Measurements from ENCODE around the gene ULK3.

ULK3 gene

GRCh38 chr15:74793135-74794028 is 49.6 kb downstream of the ULK3 start:
- H3K4me3 Mint-ChIP-seq: peak overlapping the region; percentile 96

GRCh38 chr15:74792227-74793016 is 50.5 kb downstream of the ULK3 start:
- no peak for DNase-seq (ENCODE audit: low spot score in 2 of 2)
- H3K4me3 Mint-ChIP-seq: peak overlapping the region; percentile 96
- H3K9me3 Mint-ChIP-seq: no peaks in the 10 kb centered on the region
- H3K4me1 Mint-ChIP-seq: peaks cover 92% of the 10 kb centered on the region
- H3K36me3 Mint-ChIP-seq: peaks cover 86% of the 10 kb centered on the region
- H3K27ac Mint-ChIP-seq: peak overlapping the region; percentile 96
- ATAC-seq: no peak

More at GRCh38 chr15:74793135-74794028, 49.6 kb downstream of the ULK3 start:
- DNase-seq (ENCODE audit: low spot score in 2 of 2) (peak in 1 of 2 donors; percentile 74), ATAC-seq (peak; percentile 53)
- Mint-ChIP-seq H3K36me3 (peaks cover 86% of the 10 kb centered on the region), H3K9me3 (no peaks in the 10 kb centered on the region), H3K4me1 (peaks cover 92% of the 10 kb centered on the region), H3K27ac (peak overlapping the region; percentile 96)

GRCh38 chr15:74791667-74792066 is 51.3 kb downstream of the ULK3 start:
- Mint-ChIP-seq H3K27ac (peak overlapping the region; percentile 96), H3K4me3 (peak overlapping the region; percentile 96), H3K4me1 (peaks cover 95% of the 10 kb centered on the region), H3K9me3 (no peaks in the 10 kb centered on the region), H3K36me3 (peaks cover 86% of the 10 kb centered on the region)
- ATAC-seq: no peak
- no peak for DNase-seq (ENCODE audit: low spot score in 2 of 2)

- Mint-ChIP-seq H3K36me3 (peaks cover 85% of the 10 kb centered on the region), H3K9me3 (no peaks in the 10 kb centered on the region), H3K4me3 (peak overlapping the region; percentile 96), H3K27ac (peak overlapping the region; percentile 96), H3K4me1 (peaks cover 94% of the 10 kb centered on the region)
- DNase-seq (ENCODE audit: low spot score in 2 of 2) (no peak), ATAC-seq (no peak)
Measured at GRCh38 chr15:74791007-74791406, 51.9 kb downstream of the ULK3 start.

GRCh38 chr15:74790080-74790916 is 52.7 kb downstream of the ULK3 start:
- Mint-ChIP-seq H3K9me3 (no peaks in the 10 kb centered on the region), H3K4me1 (peaks cover 94% of the 10 kb centered on the region), H3K36me3 (peaks cover 85% of the 10 kb centered on the region)

GRCh38 chr15:74789741-74790079 is 53.2 kb downstream of the ULK3 start:
- no peaks in the 10 kb centered on the region for H3K9me3 Mint-ChIP-seq
- peak overlapping the region; percentile 96 for H3K27ac Mint-ChIP-seq
- no peak for DNase-seq (ENCODE audit: low spot score in 2 of 2)
- H3K36me3 Mint-ChIP-seq: peaks cover 84% of the 10 kb centered on the region
- H3K4me3 Mint-ChIP-seq: peak overlapping the region; percentile 96
- no peak for ATAC-seq
- H3K4me1 Mint-ChIP-seq: peaks cover 94% of the 10 kb centered on the region

More at GRCh38 chr15:74790080-74790916, 52.7 kb downstream of the ULK3 start:
- Mint-ChIP-seq H3K27ac (peak overlapping the region; percentile 96), H3K4me3 (peak overlapping the region; percentile 96)
- DNase-seq (ENCODE audit: low spot score in 2 of 2): peak in 1 of 2 donors; percentile 64
- peak; percentile 6 for ATAC-seq

- Mint-ChIP-seq H3K27ac (peak overlapping the region; percentile 96), H3K4me1 (peaks cover 94% of the 10 kb centered on the region), H3K9me3 (no peaks in the 10 kb centered on the region), H3K4me3 (peak overlapping the region; percentile 96), H3K36me3 (peaks cover 85% of the 10 kb centered on the region)
- DNase-seq (ENCODE audit: low spot score in 2 of 2) (no peak), ATAC-seq (no peak)
Measured at GRCh38 chr15:74789171-74789631, 53.8 kb downstream of the ULK3 start.

GRCh38 chr15:74788683-74789151 is 54.2 kb downstream of the ULK3 start:
- Mint-ChIP-seq H3K4me1 (peaks cover 97% of the 10 kb centered on the region), H3K36me3 (peaks cover 90% of the 10 kb centered on the region), H3K9me3 (no peaks in the 10 kb centered on the region), H3K27ac (peak overlapping the region; percentile 96), H3K4me3 (peak overlapping the region; percentile 96)
- peak; percentile 42 for ATAC-seq
- peak in 1 of 2 donors; percentile 79 for DNase-seq (ENCODE audit: low spot score in 2 of 2)

GRCh38 chr15:74788042-74788682 is 54.8 kb downstream of the ULK3 start:
- DNase-seq (ENCODE audit: low spot score in 2 of 2): no peak
- no peaks in the 10 kb centered on the region for H3K9me3 Mint-ChIP-seq
- peaks cover 97% of the 10 kb centered on the region for H3K4me1 Mint-ChIP-seq
- H3K36me3 Mint-ChIP-seq: peaks cover 91% of the 10 kb centered on the region
- H3K27ac Mint-ChIP-seq: peak overlapping the region; percentile 96
- no peak for ATAC-seq
- H3K4me3 Mint-ChIP-seq: peak overlapping the region; percentile 96

GRCh38 chr15:74787251-74788041 is 55.5 kb downstream of the ULK3 start:
- Mint-ChIP-seq H3K4me1 (peaks cover 90% of the 10 kb centered on the region), H3K4me3 (peak overlapping the region; percentile 96)
- ATAC-seq: peak; percentile 88

GRCh38 chr15:74786551-74787165 is 56.3 kb downstream of the ULK3 start:
- Mint-ChIP-seq H3K36me3 (peaks cover 86% of the 10 kb centered on the region), H3K4me1 (peaks cover 83% of the 10 kb centered on the region), H3K9me3 (no peaks in the 10 kb centered on the region), H3K27ac (peak overlapping the region; percentile 96), H3K4me3 (peak overlapping the region; percentile 96)
- ATAC-seq: no peak
- DNase-seq (ENCODE audit: low spot score in 2 of 2): no peak

More at GRCh38 chr15:74787251-74788041, 55.5 kb downstream of the ULK3 start:
- Mint-ChIP-seq H3K36me3 (peaks cover 93% of the 10 kb centered on the region), H3K27ac (peak overlapping the region; percentile 96), H3K9me3 (no peaks in the 10 kb centered on the region)
- DNase-seq (ENCODE audit: low spot score in 2 of 2): peak; percentile 74 to 93

All from stimulated activated effector memory CD8-positive, alpha-beta T cell treated with anti-CD3 and anti-CD28 coated beads, Interleukin-12 subunit alpha, Interleukin-12 subunit beta, amount 100 ng/mL, for 72 hours (primary cell).